Fibroblast of lung (primary cell): ENCODE data around the gene MRPS34. TPM values are rescaled to one million over a fixed set of nuclear protein-coding genes. Genes with fewer than 3 reads are reported as not detected.

Source experiments
- DNase-seq, 2 donors: peaks; one replicate each; pipeline versions ENCODE4 v3.0.0 to v3.0.0-alpha.2; 2010; ENCODE audit warnings: low read depth in 2 of 2
- H2AFZ ChIP-seq: 2 replicates; pipeline ENCODE4 v1.5.1; 2012; ENCODE audit warnings: low read length, control low read depth, inconsistent platforms
- H3K27ac ChIP-seq: 2 replicates; pipeline ENCODE4 v1.5.1; 2011; ENCODE audit warnings: low read length, control low read depth; ENCODE audit not compliant: insufficient read depth
- H3K27me3 ChIP-seq: 2 replicates; pipeline ENCODE4 v1.5.1; 2011; ENCODE audit warnings: mild to moderate bottlenecking, low read length; ENCODE audit not compliant: control insufficient read depth, insufficient read depth
- H3K36me3 ChIP-seq: 2 replicates; pipeline ENCODE4 v1.5.1; 2011; ENCODE audit warnings: low read length; ENCODE audit not compliant: control insufficient read depth, insufficient read depth
- H3K4me1 ChIP-seq: 2 replicates; pipeline ENCODE4 v1.5.1; 2011; ENCODE audit warnings: low read length; ENCODE audit not compliant: control insufficient read depth, insufficient read depth; ENCODE audit errors: extremely low read depth
- H3K4me2 ChIP-seq: 2 replicates; pipeline ENCODE4 v1.5.1; 2011; ENCODE audit warnings: low read length, control low read depth; ENCODE audit not compliant: insufficient read depth; ENCODE audit errors: extremely low read depth
- H3K4me3 ChIP-seq, 4 experiments: fragments of 200-600 bp in 1 of 4; sonication (generic) in 1 of 4; replicated peaks in 1 of 4; 2 replicates each; pipeline ENCODE4 v1.5.1; 2011 to 2016; ENCODE audit warnings: low read length in 4 of 4, low read depth in 3 of 4, mild to moderate bottlenecking in 3 of 4, control low read depth in 2 of 4, inconsistent platforms in 1 of 4, mixed read lengths in 1 of 4; ENCODE audit not compliant: insufficient read depth in 1 of 4; ENCODE audit errors: control extremely low read depth in 1 of 4
- H3K79me2 ChIP-seq: 2 replicates; pipeline ENCODE4 v1.5.1; 2012; ENCODE audit warnings: mild to moderate bottlenecking, low read length, inconsistent platforms; ENCODE audit not compliant: control insufficient read depth, insufficient read depth
- H3K9ac ChIP-seq: 2 replicates; pipeline ENCODE4 v1.5.1; 2011; ENCODE audit warnings: mild to moderate bottlenecking, low read length, control low read depth; ENCODE audit not compliant: insufficient read depth
- H3K9me3 ChIP-seq: 2 replicates; pipeline ENCODE4 v1.5.1; 2012; ENCODE audit warnings: low read depth, low read length; ENCODE audit not compliant: control insufficient read depth, insufficient read depth
- H4K20me1 ChIP-seq: 2 replicates; pipeline ENCODE4 v1.5.1; 2011; ENCODE audit warnings: low read length; ENCODE audit not compliant: control insufficient read depth, insufficient read depth; ENCODE audit errors: extremely low read depth
- CTCF ChIP-seq, 2 donors: IDR thresholded peaks in 1 of 2; conservative IDR thresholded peaks in 1 of 2; 1 replicate in 1 of 2; 2 replicates in 1 of 2; pipeline ENCODE4 v1.5.1; 2011 to 2012; ENCODE audit warnings: low read length in 2 of 2, control low read depth in 1 of 2, inconsistent platforms in 1 of 2, low read depth in 1 of 2, mild to moderate bottlenecking in 1 of 2
- EZH2 ChIP-seq: IDR thresholded peaks from 2 replicates; pipeline ENCODE4 v1.5.1; 2012; ENCODE audit warnings: low read length, control low read depth, mild to moderate bottlenecking; ENCODE audit errors: missing control alignments
- polyA plus RNA-seq, 2 donors: library from polyadenylated mRNA; depleted of rRNA in 1 of 2; stranded (reverse) in 1 of 2; unstranded in 1 of 2; fragments of >200 nt; gene quantifications; 2 replicates each; pipeline ENCODE4 v1.2.1, GENCODE V29; 2011 to 2012; ENCODE audit warnings: missing spikeins in 1 of 2
- total RNA-seq: library from RNA; depleted of rRNA; stranded (reverse); fragments of >200 nt; gene quantifications from 2 replicates; pipeline ENCODE4 v1.2.1, GENCODE V29; 2014

Gene MRPS34
- total and polyA plus RNA-seq, 2 donors (not counting 1 experiment from before 2014, with no cell fraction given) = 40.1 to 74.3 TPM

GRCh38 chr16:1773703-1774447, 941 bp upstream of the MRPS34 start:
- Histone ChIP-seq H3K9me3 (no peaks in the 10 kb centered on the region), H3K4me3 (peak overlapping the region; percentile 69 to 89 (median 84)), H3K79me2 (peaks cover 31% of the 10 kb centered on the region), H3K4me2 (peak overlapping the region; percentile 96), H3K27ac (peak overlapping the region; percentile 80), H3K36me3 (peaks cover 26% of the 10 kb centered on the region), H3K27me3 (no peaks in the 10 kb centered on the region), H4K20me1 (no peaks in the 10 kb centered on the region), H3K4me1 (peaks cover 21% of the 10 kb centered on the region), H3K9ac (peak overlapping the region; percentile 85), H2AFZ (peak overlapping the region; percentile 35)
- TF ChIP-seq EZH2 (no peak), CTCF (conservative IDR thresholded peaks at IDR 0.05 in 1 of 2, IDR thresholded peaks at IDR 0.05 in 1 of 2; ENCODE audit: low read depth in 1 of 2, low read length in 2 of 2) (no peak)
- DNase-seq = peak; percentile 51 to 66

- H2AFZ ChIP-seq = peak within 1 kb of the TSS; percentile 62
- DNase-seq = peak in 1 of 2 donors; percentile 40
These were observed 499 bp downstream of the MRPS34 start, which contains the start of gene EME2 for GRCh38 chr16:1772362-1772907. TSS of gene EME2 (plus strand) at chr16:1772810. CDS start at chr16:1773228, 418 bp downstream.

More at GRCh38 chr16:1772362-1772907, 499 bp downstream of the MRPS34 start, which contains the start of gene EME2:
- no peaks in the 10 kb centered on the region for H3K9me3 ChIP-seq
- no peaks in the 10 kb centered on the region for H4K20me1 ChIP-seq
- H3K79me2 ChIP-seq = peaks cover 31% of the 10 kb centered on the region
- TF ChIP-seq CTCF (conservative IDR thresholded peaks at IDR 0.05 in 1 of 2, IDR thresholded peaks at IDR 0.05 in 1 of 2; ENCODE audit: low read depth in 1 of 2, low read length in 2 of 2) (no peak), EZH2 (no peak)
- H3K27me3 ChIP-seq = no peaks in the 10 kb centered on the region
- H3K36me3 ChIP-seq = peaks cover 34% of the 10 kb centered on the region
- peak within 1 kb of the TSS; percentile 100 for H3K4me2 ChIP-seq
- peak within 1 kb of the TSS; percentile 76 to 89 (median 84) for H3K4me3 ChIP-seq
- peak within 1 kb of the TSS; percentile 85 for H3K9ac ChIP-seq
- H3K27ac ChIP-seq = peak within 1 kb of the TSS; percentile 80
- H3K4me1 ChIP-seq = peaks cover 21% of the 10 kb centered on the region
